Omental fat pad (tissue), 4 donors: ENCODE data around the gene UBE2E3. TPM values are rescaled to one million over a fixed set of nuclear protein-coding genes. Genes with fewer than 3 reads are reported as not detected.

ENCODE experiments used
- ATAC-seq: fragments of 150-250 bp; one replicate; pipeline ENCODE4 v1.9.1; 2016; ENCODE audit warnings: mild to moderate bottlenecking, moderate library complexity; ENCODE audit not compliant: low FRiP score
- DNase-seq: peaks from one replicate; pipeline ENCODE4 v3.0.0-alpha.2; 2019; ENCODE audit warnings: low spot score
- CTCF ChIP-seq, 3 donors: fragments of 450-650 bp; IDR thresholded peaks; one replicate each; pipeline ENCODE4 v1.5.1; 2016 to 2017; ENCODE audit warnings: antibody characterized with exemption in 3 of 3, mild to moderate bottlenecking in 3 of 3, moderate library complexity in 2 of 3
- total RNA-seq, 4 donors: library from RNA; depleted of rRNA; stranded (reverse); fragments of >200 nt; gene quantifications; one replicate each; pipeline ENCODE4 v1.1.0, GENCODE V29; 2016

UBE2E3 gene
- total RNA-seq, 4 donors from 2014 or later: 46.4 to 63.7 (median 55.7) TPM

GRCh38 chr2:181106789-181107627 lies 126.6 kb downstream of the UBE2E3 start:
- no peak for TF ChIP-seq CTCF (IDR thresholded peaks at IDR 0.05)
- ATAC-seq: no peak
- no peak for DNase-seq

DNA sequence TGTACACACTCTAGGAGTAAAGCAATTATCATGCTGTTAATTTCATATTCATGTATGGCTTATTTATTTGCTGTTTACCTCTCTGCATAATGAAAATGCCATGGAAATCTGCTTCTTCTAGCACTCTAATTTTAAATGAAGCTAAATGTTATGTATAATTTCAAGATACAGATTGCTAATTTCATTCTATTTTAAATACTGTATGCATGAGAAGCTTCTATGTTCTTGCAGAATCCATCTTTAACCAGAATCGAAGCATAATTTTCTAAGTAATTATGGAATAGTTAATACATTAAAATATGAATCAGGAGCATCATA lies 127.2 kb downstream of the UBE2E3 start:
- no peak for ATAC-seq
- no peak for DNase-seq
- no peak for TF ChIP-seq CTCF (IDR thresholded peaks at IDR 0.05)

- ATAC-seq (no peak), DNase-seq (no peak)
- no peak for TF ChIP-seq CTCF (IDR thresholded peaks at IDR 0.05)
These were observed 130.7 kb downstream of the UBE2E3 start for GRCh38 chr2:181111059-181111458.

DNA sequence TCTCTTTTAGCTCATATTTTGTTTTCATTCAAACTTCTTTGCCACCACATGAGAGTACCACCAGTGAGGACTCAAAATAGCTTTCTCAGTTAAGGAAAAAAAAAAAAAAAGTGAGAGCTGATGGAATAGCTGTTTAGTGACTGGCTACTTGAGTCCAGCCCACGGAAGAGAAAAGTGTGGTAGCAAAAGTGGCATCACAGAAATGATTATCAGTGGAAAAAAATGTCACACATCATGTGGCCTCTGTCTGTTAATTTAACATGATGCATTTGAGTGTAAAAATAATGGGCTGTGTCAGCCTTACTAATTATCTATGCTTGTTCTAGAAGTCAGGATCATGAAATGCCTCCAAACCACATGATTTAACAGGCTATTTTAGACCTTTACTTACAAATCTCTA lies 132.5 kb downstream of the UBE2E3 start:
- no peak for DNase-seq
- no peak for ATAC-seq
- TF ChIP-seq CTCF (IDR thresholded peaks at IDR 0.05): no peak
